ENCODE results near the gene YPEL3. TPM values are rescaled to one million over a fixed set of nuclear protein-coding genes. Genes with fewer than 3 reads are reported as not detected.
A peak's percentile ranks its signal among the peaks of the same experiment; 100 is the strongest.

The YPEL3 gene
- total RNA-seq, 6 experiments from 2014 or later: 17.2 to 28.4 (median 19.1) TPM

- DNase-seq: no peak
- no peak for TF ChIP-seq CTCF (IDR thresholded peaks at IDR 0.05)
- H3K27me3 Mint-ChIP-seq (ENCODE audit: insufficient read depth): peaks cover 2% of the 10 kb centered on the region
- no peaks in the 10 kb centered on the region for H3K9me3 Mint-ChIP-seq
- H3K27ac Mint-ChIP-seq: no peak overlapping the region
- H3K4me3 Mint-ChIP-seq: no peak overlapping the region
- H3K4me1 Mint-ChIP-seq (ENCODE audit: low read depth): peaks cover 11% of the 10 kb centered on the region
- H3K36me3 Mint-ChIP-seq (ENCODE audit: low read depth): peaks cover 30% of the 10 kb centered on the region
These were observed 11.8 kb downstream of the YPEL3 start for GRCh38 chr16:30084096-30084815.

GRCh38 chr16:30083216-30084055 is 12.6 kb downstream of the YPEL3 start:
- H3K9me3 Mint-ChIP-seq: no peaks in the 10 kb centered on the region
- no peaks in the 10 kb centered on the region; the same call in 1 of the 2 replicates for H3K27me3 Mint-ChIP-seq (ENCODE audit: insufficient read depth)
- H3K4me3 Mint-ChIP-seq: no peak overlapping the region
- peaks cover 7% of the 10 kb centered on the region for H3K4me1 Mint-ChIP-seq (ENCODE audit: low read depth)
- no peak overlapping the region for H3K27ac Mint-ChIP-seq
- TF ChIP-seq CTCF (IDR thresholded peaks at IDR 0.05): no peak
- peaks cover 30% of the 10 kb centered on the region for H3K36me3 Mint-ChIP-seq (ENCODE audit: low read depth)
- no peak for DNase-seq

- H3K4me3 Mint-ChIP-seq: no peak overlapping the region
- TF ChIP-seq CTCF (IDR thresholded peaks at IDR 0.05): peak; percentile 53; the same call in 1 of the 2 replicates
- H3K27me3 Mint-ChIP-seq (ENCODE audit: insufficient read depth): no peaks in the 10 kb centered on the region; the same call in 1 of the 2 replicates
- peaks cover 9% of the 10 kb centered on the region for H3K4me1 Mint-ChIP-seq (ENCODE audit: low read depth)
- DNase-seq: no peak
- H3K36me3 Mint-ChIP-seq (ENCODE audit: low read depth): peaks cover 29% of the 10 kb centered on the region
- no peaks in the 10 kb centered on the region for H3K9me3 Mint-ChIP-seq
- no peak overlapping the region for H3K27ac Mint-ChIP-seq
These were observed 13.4 kb downstream of the YPEL3 start for GRCh38 chr16:30082545-30083090.

GRCh38 chr16:30079480-30079879 is 16.5 kb downstream of the YPEL3 start:
- peaks cover 5% of the 10 kb centered on the region for H3K27me3 Mint-ChIP-seq (ENCODE audit: insufficient read depth)
- H3K9me3 Mint-ChIP-seq: no peaks in the 10 kb centered on the region
- no peak for DNase-seq
- peaks cover 40% of the 10 kb centered on the region for H3K36me3 Mint-ChIP-seq (ENCODE audit: low read depth)
- no peak overlapping the region for H3K4me3 Mint-ChIP-seq
- H3K4me1 Mint-ChIP-seq (ENCODE audit: low read depth): peaks cover 27% of the 10 kb centered on the region
- TF ChIP-seq CTCF (IDR thresholded peaks at IDR 0.05): no peak
- no peak overlapping the region for H3K27ac Mint-ChIP-seq

- Mint-ChIP-seq H3K36me3 (ENCODE audit: low read depth) (peaks cover 42% of the 10 kb centered on the region), H3K27me3 (ENCODE audit: insufficient read depth) (peaks cover 8% of the 10 kb centered on the region), H3K4me1 (ENCODE audit: low read depth) (peaks cover 27% of the 10 kb centered on the region), H3K9me3 (no peaks in the 10 kb centered on the region), H3K27ac (peak overlapping the region; percentile 52; the same call in 1 of the 2 replicates), H3K4me3 (no peak overlapping the region)
- no peak for DNase-seq
- no peak for TF ChIP-seq CTCF (IDR thresholded peaks at IDR 0.05)
These were observed 17.3 kb downstream of the YPEL3 start for GRCh38 chr16:30078744-30079143.

Measured in HFFc6 (cell line).